Left lung (tissue), 10 donors: ENCODE results near the gene RASAL2. TPM values are rescaled to one million over a fixed set of nuclear protein-coding genes. Genes with fewer than 3 reads are reported as not detected.

Experiments
- ATAC-seq: fragments of 200-7000 bp; cut with Tn5 transposase; one replicate; pipeline ENCODE4 v1.9.1; 2020; ENCODE audit warnings: moderate library complexity
- DNase-seq, 4 donors: peaks; one replicate each; pipeline ENCODE4 v3.0.0-alpha.2; 2013 to 2020
- H3K27ac ChIP-seq, 2 donors: fragments of 200-600 bp; sonication (generic) in 1 of 2; one replicate each; pipeline versions ENCODE4 v1.5.0 to v1.8.0; 2020 to 2021
- H3K27me3 ChIP-seq, 2 donors: fragments of 200-600 bp; sonication (generic) in 1 of 2; one replicate each; pipeline versions ENCODE4 v1.5.0 to v1.8.0; 2020 to 2021
- H3K36me3 ChIP-seq, 2 donors: fragments of 200-600 bp; sonication (generic) in 1 of 2; one replicate each; pipeline versions ENCODE4 v1.5.0 to v1.8.0; 2020 to 2021
- H3K4me1 ChIP-seq, 2 donors: fragments of 200-600 bp; one replicate each; pipeline ENCODE4 v1.8.0; 2021
- H3K4me3 ChIP-seq, 2 donors: fragments of 200-600 bp; sonication (generic) in 1 of 2; one replicate each; pipeline versions ENCODE4 v1.5.0 to v1.8.0; 2020 to 2021; ENCODE audit warnings: mild to moderate bottlenecking in 1 of 2
- H3K9me3 ChIP-seq, 2 donors: fragments of 200-600 bp; sonication (generic) in 1 of 2; one replicate each; pipeline versions ENCODE4 v1.5.0 to v1.8.0; 2020 to 2021
- intact Hi-C, 2 donors: fragments of 100-400 bp; cut with DNase I; formaldehyde crosslinking; loops; one replicate each; pipeline versions ENCODE4 v1.11.2 to v1.14.2; 2022
- polyA plus RNA-seq, 6 donors: library from polyadenylated mRNA; unstranded; fragments of 120-200 nt; gene quantifications; one replicate each; pipeline ENCODE4 v1.2.1, GENCODE V29; 2013; ENCODE audit not compliant: insufficient read length in 6 of 6
- total RNA-seq, 2 donors: library from RNA; stranded (reverse); fragmentation: NEBNext Ultra II Directional; extraction: Animal tissue kit (Norgen Biotek cat#: 25700); gene quantifications; one replicate each; pipeline ENCODE4 v1.2.1, GENCODE V29; 2021
- TF ChIP-seq, protein P1 (sequence below), 2 donors: fragments of 200-600 bp; sonication (generic) in 1 of 2; IDR thresholded peaks; one replicate each; pipeline versions ENCODE4 v1.5.0 to v1.8.0; 2021; ENCODE audit warnings: antibody characterized with exemption in 2 of 2
- donor health status: DM: no; HTN: yes; CAD: no.
- donor health status: DM: no; HTN: no; CAD: no.

RASAL2 gene
- total and polyA plus RNA-seq, 8 donors, result 26.4 to 35.6 (median 29.5) TPM

DNA sequence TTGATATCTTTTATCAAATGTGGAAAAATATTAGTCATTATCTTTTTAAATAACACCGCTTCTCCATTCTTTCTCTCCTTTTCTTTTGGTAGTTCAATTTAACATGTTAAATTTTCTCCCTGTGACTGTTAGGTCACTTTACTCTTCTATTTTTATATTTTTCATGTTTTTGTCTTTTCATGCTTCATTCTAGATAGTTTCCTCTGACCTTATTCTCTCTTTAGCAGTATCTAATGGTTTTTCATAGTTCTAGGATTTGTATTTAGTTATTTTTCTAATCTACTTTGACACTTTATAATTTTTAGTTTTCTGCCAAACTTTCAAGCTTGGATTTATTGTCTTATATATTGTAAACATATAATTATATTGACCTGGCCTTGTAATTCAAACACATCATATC lies 116.0 kb downstream of the RASAL2 start:
- Histone ChIP-seq H3K27me3 (no peaks in the 10 kb centered on the region), H3K4me1 (no peaks in the 10 kb centered on the region), H3K36me3 (no peaks in the 10 kb centered on the region), H3K27ac (no peak overlapping the region), H3K4me3 (no peak overlapping the region), H3K9me3 (peaks cover 0 to 47% of the 10 kb centered on the region in 2 donors)
- TF ChIP-seq, protein P1, sequence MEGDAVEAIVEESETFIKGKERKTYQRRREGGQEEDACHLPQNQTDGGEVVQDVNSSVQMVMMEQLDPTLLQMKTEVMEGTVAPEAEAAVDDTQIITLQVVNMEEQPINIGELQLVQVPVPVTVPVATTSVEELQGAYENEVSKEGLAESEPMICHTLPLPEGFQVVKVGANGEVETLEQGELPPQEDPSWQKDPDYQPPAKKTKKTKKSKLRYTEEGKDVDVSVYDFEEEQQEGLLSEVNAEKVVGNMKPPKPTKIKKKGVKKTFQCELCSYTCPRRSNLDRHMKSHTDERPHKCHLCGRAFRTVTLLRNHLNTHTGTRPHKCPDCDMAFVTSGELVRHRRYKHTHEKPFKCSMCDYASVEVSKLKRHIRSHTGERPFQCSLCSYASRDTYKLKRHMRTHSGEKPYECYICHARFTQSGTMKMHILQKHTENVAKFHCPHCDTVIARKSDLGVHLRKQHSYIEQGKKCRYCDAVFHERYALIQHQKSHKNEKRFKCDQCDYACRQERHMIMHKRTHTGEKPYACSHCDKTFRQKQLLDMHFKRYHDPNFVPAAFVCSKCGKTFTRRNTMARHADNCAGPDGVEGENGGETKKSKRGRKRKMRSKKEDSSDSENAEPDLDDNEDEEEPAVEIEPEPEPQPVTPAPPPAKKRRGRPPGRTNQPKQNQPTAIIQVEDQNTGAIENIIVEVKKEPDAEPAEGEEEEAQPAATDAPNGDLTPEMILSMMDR (IDR thresholded peaks at IDR 0.05), result no peak
- intact Hi-C loops, result no loop called here
- DNase-seq (no peak), ATAC-seq (no peak)

DNA sequence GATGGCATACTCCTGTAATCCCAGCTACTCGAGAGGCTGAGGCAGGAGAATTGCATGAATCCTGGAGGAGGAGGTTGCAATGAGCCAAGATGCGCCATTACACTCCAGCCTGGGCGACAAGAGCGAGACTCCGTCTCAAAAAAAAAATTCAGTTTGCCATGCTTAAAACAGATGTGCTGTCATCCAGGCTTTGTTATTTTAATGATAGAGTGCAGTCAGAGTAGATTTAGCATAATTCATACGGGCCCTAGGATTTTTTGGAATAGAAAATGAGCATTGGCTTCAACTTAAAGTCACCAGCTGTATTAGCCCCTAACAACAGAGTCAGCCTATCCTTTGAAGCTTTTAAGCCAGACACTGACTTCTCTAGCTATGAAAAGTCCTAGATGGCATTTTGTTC lies 124.6 kb downstream of the RASAL2 start:
- Histone ChIP-seq H3K4me1 (no peaks in the 10 kb centered on the region), H3K27me3 (no peaks in the 10 kb centered on the region), H3K27ac (no peak overlapping the region), H3K9me3 (no peaks in the 10 kb centered on the region), H3K4me3 (no peak overlapping the region), H3K36me3 (no peaks in the 10 kb centered on the region)
- DNase-seq, result no peak
- no peak for ATAC-seq
- intact Hi-C loops, result no loop called here
- TF ChIP-seq, protein P1 (IDR thresholded peaks at IDR 0.05), result no peak

DNA sequence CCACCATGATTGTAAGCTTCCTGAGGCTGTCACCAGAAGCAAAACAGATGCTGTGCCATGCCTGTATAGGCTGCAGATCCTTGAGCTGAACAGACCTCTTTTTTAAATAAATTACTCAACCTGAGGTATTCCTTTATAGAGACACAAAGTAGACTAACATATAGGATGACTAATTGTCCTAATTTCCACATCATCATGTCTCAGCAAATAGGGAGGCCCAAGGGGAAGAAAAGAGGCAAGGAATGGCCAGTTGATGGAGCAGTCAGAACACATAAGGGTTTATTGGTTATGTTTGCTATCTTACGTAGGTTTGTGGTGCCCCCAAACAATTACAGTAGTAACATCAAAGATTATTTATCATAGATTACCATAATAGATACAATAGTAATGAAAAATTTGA lies 126.2 kb downstream of the RASAL2 start:
- intact Hi-C loops, result no loop called here
- Histone ChIP-seq H3K36me3 (no peaks in the 10 kb centered on the region), H3K27ac (no peak overlapping the region), H3K27me3 (no peaks in the 10 kb centered on the region), H3K4me3 (no peak overlapping the region), H3K4me1 (peaks cover 0 to 3% of the 10 kb centered on the region in 2 donors), H3K9me3 (no peaks in the 10 kb centered on the region)
- TF ChIP-seq, protein P1 (IDR thresholded peaks at IDR 0.05), result no peak
- DNase-seq, result no peak
- ATAC-seq, result no peak

DNA sequence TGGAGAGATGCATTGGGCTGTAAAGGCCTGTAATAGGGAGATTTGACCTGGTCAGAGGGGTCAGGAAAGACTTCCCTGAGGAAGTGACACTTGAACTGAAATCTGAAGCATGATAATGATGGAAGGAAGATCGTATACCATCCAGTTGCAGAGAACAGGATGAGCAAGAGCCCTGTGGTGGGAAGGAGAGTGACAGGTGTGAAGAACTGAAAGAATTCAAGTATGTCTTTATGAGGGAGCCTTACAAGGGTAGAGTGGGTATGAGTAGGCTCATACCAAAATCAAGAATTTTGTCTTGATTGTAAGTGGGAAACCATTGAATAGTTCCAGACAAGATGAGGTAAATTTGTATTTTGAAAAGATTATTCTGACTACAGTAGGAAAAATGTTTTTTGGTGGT lies 129.4 kb downstream of the RASAL2 start:
- Histone ChIP-seq H3K4me1 (peaks cover 0 to 3% of the 10 kb centered on the region in 2 donors), H3K36me3 (no peaks in the 10 kb centered on the region), H3K27me3 (no peaks in the 10 kb centered on the region), H3K27ac (no peak overlapping the region), H3K9me3 (no peaks in the 10 kb centered on the region), H3K4me3 (no peak overlapping the region)
- TF ChIP-seq, protein P1 (IDR thresholded peaks at IDR 0.05), result no peak
- ATAC-seq (no peak), DNase-seq (no peak)
- intact Hi-C loops, result no loop called here

DNA sequence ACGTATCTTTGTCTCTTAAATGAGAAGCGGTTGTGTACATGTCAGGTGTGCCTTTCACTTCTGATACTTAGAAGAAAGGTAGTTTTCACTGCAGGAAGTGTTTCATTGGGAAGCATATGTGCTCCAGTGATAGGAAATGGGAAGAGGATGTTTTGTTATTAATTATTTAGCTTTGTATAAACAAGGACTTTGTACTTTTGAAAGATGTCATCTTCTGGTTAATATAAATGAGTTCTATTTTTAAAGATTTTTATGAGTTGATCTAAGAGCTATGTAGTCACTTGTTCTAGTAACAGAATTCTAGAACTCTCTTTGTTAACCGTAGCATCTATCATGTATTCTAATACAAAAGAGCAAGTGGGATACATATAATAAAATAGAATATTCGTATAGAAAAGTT lies 130.5 kb downstream of the RASAL2 start:
- TF ChIP-seq, protein P1 (IDR thresholded peaks at IDR 0.05), result no peak
- Histone ChIP-seq H3K27ac (no peak overlapping the region), H3K9me3 (no peaks in the 10 kb centered on the region), H3K36me3 (no peaks in the 10 kb centered on the region), H3K4me1 (peaks cover 0 to 3% of the 10 kb centered on the region in 2 donors), H3K27me3 (no peaks in the 10 kb centered on the region), H3K4me3 (no peak overlapping the region)
- DNase-seq (no peak), ATAC-seq (no peak)
- intact Hi-C loops, result no loop called here
